Measurements from ENCODE around the gene PROCR. TPM values are rescaled to one million over a fixed set of nuclear protein-coding genes. Genes with fewer than 3 reads are reported as not detected.

The PROCR gene
- total and polyA plus RNA-seq, 4 donors, result 3.7 to 7.6 (median 6.0) TPM

DNA sequence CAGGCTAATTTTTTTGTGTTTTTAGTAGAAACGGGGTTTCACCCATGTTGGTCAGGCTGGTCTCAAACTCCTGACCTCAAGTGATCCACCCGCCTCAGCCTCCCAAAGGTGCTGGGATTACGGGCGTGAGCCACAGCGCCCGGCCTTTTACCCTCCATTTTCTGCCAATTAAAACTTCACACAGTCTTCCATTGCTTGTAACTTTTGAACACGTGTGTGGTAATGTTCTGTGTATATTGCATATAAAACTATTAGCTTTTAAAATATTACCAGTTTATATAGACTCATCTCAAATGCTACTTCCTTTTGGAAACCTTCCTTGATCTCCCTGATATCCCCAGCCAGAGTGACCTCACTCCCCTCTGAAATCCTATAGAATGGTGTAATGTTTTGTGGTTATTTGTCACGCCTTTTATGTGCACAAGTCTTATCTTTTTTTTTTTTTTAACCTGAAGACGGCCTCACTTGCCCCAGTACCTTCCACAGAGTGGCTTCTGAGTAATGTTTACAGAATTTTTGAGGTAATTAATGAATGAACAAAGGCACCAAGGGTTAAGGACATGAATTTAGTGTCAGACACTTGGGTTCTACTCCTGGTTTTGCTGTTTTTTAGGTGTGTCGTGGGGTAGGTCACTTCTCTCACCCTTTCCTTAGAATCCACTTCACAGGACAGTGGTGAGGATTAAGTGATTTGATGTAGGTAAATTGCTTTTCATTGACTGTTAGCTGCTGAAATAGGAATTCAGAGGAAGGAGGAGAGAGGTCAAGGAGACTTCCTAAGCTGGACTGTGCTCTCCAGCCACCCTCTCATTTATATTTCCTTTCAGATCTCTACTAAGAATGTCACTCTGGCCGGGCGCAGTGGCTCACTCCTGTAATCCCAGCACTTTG is 43.4 kb downstream of the PROCR start:
- TF ChIP-seq HNF4G (IDR thresholded peaks at IDR 0.05) (no peak), GABPA (IDR thresholded peaks at IDR 0.05 in 1 of 2, conservative IDR thresholded peaks at IDR 0.05 in 1 of 2) (no peak), EGR1 (IDR thresholded peaks at IDR 0.05; ENCODE audit: low read depth in 2 of 2) (no peak), YY1 (IDR thresholded peaks at IDR 0.05) (no peak), NR2F2 (IDR thresholded peaks at IDR 0.05) (no peak), SP1 (IDR thresholded peaks at IDR 0.05) (no peak), TAF1 (conservative IDR thresholded peaks at IDR 0.05) (no peak), FOXA2 (IDR thresholded peaks at IDR 0.05) (no peak), RAD21 (IDR thresholded peaks at IDR 0.05) (no peak), FOXA1 (IDR thresholded peaks at IDR 0.05) (no peak), JUND (IDR thresholded peaks at IDR 0.05) (no peak)
- TF ChIP-seq, protein P1, sequence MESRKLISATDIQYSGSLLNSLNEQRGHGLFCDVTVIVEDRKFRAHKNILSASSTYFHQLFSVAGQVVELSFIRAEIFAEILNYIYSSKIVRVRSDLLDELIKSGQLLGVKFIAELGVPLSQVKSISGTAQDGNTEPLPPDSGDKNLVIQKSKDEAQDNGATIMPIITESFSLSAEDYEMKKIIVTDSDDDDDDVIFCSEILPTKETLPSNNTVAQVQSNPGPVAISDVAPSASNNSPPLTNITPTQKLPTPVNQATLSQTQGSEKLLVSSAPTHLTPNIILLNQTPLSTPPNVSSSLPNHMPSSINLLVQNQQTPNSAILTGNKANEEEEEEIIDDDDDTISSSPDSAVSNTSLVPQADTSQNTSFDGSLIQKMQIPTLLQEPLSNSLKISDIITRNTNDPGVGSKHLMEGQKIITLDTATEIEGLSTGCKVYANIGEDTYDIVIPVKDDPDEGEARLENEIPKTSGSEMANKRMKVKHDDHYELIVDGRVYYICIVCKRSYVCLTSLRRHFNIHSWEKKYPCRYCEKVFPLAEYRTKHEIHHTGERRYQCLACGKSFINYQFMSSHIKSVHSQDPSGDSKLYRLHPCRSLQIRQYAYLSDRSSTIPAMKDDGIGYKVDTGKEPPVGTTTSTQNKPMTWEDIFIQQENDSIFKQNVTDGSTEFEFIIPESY (IDR thresholded peaks at IDR 0.05), result no peak
- TF ChIP-seq, protein P2, sequence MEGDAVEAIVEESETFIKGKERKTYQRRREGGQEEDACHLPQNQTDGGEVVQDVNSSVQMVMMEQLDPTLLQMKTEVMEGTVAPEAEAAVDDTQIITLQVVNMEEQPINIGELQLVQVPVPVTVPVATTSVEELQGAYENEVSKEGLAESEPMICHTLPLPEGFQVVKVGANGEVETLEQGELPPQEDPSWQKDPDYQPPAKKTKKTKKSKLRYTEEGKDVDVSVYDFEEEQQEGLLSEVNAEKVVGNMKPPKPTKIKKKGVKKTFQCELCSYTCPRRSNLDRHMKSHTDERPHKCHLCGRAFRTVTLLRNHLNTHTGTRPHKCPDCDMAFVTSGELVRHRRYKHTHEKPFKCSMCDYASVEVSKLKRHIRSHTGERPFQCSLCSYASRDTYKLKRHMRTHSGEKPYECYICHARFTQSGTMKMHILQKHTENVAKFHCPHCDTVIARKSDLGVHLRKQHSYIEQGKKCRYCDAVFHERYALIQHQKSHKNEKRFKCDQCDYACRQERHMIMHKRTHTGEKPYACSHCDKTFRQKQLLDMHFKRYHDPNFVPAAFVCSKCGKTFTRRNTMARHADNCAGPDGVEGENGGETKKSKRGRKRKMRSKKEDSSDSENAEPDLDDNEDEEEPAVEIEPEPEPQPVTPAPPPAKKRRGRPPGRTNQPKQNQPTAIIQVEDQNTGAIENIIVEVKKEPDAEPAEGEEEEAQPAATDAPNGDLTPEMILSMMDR (IDR thresholded peaks at IDR 0.05; ENCODE audit: low read depth, low read length, missing input control), result no peak
- TF ChIP-seq, protein P3, sequence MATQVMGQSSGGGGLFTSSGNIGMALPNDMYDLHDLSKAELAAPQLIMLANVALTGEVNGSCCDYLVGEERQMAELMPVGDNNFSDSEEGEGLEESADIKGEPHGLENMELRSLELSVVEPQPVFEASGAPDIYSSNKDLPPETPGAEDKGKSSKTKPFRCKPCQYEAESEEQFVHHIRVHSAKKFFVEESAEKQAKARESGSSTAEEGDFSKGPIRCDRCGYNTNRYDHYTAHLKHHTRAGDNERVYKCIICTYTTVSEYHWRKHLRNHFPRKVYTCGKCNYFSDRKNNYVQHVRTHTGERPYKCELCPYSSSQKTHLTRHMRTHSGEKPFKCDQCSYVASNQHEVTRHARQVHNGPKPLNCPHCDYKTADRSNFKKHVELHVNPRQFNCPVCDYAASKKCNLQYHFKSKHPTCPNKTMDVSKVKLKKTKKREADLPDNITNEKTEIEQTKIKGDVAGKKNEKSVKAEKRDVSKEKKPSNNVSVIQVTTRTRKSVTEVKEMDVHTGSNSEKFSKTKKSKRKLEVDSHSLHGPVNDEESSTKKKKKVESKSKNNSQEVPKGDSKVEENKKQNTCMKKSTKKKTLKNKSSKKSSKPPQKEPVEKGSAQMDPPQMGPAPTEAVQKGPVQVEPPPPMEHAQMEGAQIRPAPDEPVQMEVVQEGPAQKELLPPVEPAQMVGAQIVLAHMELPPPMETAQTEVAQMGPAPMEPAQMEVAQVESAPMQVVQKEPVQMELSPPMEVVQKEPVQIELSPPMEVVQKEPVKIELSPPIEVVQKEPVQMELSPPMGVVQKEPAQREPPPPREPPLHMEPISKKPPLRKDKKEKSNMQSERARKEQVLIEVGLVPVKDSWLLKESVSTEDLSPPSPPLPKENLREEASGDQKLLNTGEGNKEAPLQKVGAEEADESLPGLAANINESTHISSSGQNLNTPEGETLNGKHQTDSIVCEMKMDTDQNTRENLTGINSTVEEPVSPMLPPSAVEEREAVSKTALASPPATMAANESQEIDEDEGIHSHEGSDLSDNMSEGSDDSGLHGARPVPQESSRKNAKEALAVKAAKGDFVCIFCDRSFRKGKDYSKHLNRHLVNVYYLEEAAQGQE (IDR thresholded peaks at IDR 0.05), result no peak
- H3K9ac ChIP-seq (ENCODE audit: low read depth in 1 of 2, low read length in 2 of 2), result no peak overlapping the region
- no peak for DNase-seq (ENCODE audit: low spot score)
- 92% methylated on average over 12 of the region's 12 CpGs for WGBS
- H3K9me3 ChIP-seq (ENCODE audit: control insufficient read depth in 4 of 4, low read length in 3 of 4), result no peaks in the 10 kb centered on the region
- no peak overlapping the region for H3K4me3 ChIP-seq (ENCODE audit: low read depth in 1 of 3, low read length in 3 of 3)
- H3K4me1 ChIP-seq (ENCODE audit: control insufficient read depth in 4 of 4, insufficient read depth in 4 of 4, low read length in 3 of 4), result peaks cover 0 to 1% (median 0%) of the 10 kb centered on the region in 4 donors
- H3K36me3 ChIP-seq (ENCODE audit: control insufficient read depth in 4 of 4, insufficient read depth in 3 of 4, low read depth in 1 of 4, low read length in 3 of 4), result peaks cover 0 to 3% (median 0%) of the 10 kb centered on the region in 4 donors
- H3K27me3 ChIP-seq (ENCODE audit: control insufficient read depth in 4 of 4, insufficient read depth in 4 of 4, low read length in 3 of 4), result no peaks in the 10 kb centered on the region
- no peak overlapping the region for H3K27ac ChIP-seq (ENCODE audit: low read depth in 1 of 2, low read length in 2 of 2)

DNA sequence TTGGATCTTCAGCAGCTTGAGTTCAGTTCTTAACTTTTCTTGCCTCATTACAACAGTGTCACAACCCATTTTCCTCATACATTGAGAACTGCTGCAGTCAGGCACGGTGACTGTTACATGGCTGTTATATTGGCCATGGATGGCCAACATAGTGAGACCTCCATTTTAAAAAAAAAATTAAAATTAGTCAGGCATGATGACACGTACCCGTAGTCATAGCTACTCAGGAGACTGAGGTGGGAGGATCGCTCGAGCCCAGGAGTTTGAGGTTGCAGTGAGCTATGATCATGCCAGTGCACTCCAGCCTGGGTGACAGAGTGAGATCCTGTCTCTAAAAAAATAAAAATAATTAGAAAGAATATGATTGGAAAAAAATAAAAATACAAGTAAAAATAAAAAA is 44.7 kb downstream of the PROCR start:
- Histone ChIP-seq H3K9me3 (ENCODE audit: control insufficient read depth in 4 of 4, low read length in 3 of 4) (no peaks in the 10 kb centered on the region), H3K9ac (ENCODE audit: low read depth in 1 of 2, low read length in 2 of 2) (no peak overlapping the region), H3K36me3 (ENCODE audit: control insufficient read depth in 4 of 4, insufficient read depth in 3 of 4, low read depth in 1 of 4, low read length in 3 of 4) (peaks cover 0 to 3% (median 0%) of the 10 kb centered on the region in 4 donors), H3K4me3 (ENCODE audit: low read depth in 1 of 3, low read length in 3 of 3) (no peak overlapping the region), H3K27me3 (ENCODE audit: control insufficient read depth in 4 of 4, insufficient read depth in 4 of 4, low read length in 3 of 4) (no peaks in the 10 kb centered on the region), H3K4me1 (ENCODE audit: control insufficient read depth in 4 of 4, insufficient read depth in 4 of 4, low read length in 3 of 4) (peaks cover 0 to 1% (median 0%) of the 10 kb centered on the region in 4 donors), H3K27ac (ENCODE audit: low read depth in 1 of 2, low read length in 2 of 2) (no peak overlapping the region)
- 95% methylated on average over 5 of the region's 5 CpGs for WGBS
- no peak for DNase-seq (ENCODE audit: low spot score)
- TF ChIP-seq RAD21 (IDR thresholded peaks at IDR 0.05) (no peak), FOXA2 (IDR thresholded peaks at IDR 0.05) (no peak), HNF4G (IDR thresholded peaks at IDR 0.05) (no peak), JUND (IDR thresholded peaks at IDR 0.05) (no peak), GABPA (IDR thresholded peaks at IDR 0.05 in 1 of 2, conservative IDR thresholded peaks at IDR 0.05 in 1 of 2) (no peak), NR2F2 (IDR thresholded peaks at IDR 0.05) (no peak), FOXA1 (IDR thresholded peaks at IDR 0.05) (no peak)
- TF ChIP-seq, protein P3 (IDR thresholded peaks at IDR 0.05), result no peak
- TF ChIP-seq, protein P4, sequence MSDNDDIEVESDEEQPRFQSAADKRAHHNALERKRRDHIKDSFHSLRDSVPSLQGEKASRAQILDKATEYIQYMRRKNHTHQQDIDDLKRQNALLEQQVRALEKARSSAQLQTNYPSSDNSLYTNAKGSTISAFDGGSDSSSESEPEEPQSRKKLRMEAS (IDR thresholded peaks at IDR 0.05), result no peak
- TF ChIP-seq, protein P2 (IDR thresholded peaks at IDR 0.05; ENCODE audit: low read depth, low read length, missing input control), result no peak
- TF ChIP-seq, protein P5, sequence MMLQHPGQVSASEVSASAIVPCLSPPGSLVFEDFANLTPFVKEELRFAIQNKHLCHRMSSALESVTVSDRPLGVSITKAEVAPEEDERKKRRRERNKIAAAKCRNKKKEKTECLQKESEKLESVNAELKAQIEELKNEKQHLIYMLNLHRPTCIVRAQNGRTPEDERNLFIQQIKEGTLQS (IDR thresholded peaks at IDR 0.05), result no peak

Data from liver (tissue), 9 donors.